Uterus (tissue), 2 donors: Measurements from ENCODE around the gene PKD2.

Experiments used
- POLR2A ChIP-seq, 2 donors: fragments of 450-650 bp; IDR thresholded peaks; one replicate each; pipeline ENCODE4 v1.6.1; 2016; ENCODE audit warnings: antibody characterized with exemption in 2 of 2, mild to moderate bottlenecking in 1 of 2, moderate library complexity in 1 of 2
- TF ChIP-seq, protein P1 (sequence below), 4 experiments: fragments of 200-600 bp in 2 of 4; fragments of 450-650 bp in 2 of 4; sonication (generic) in 2 of 4; IDR thresholded peaks; one replicate each; pipeline ENCODE4 v1.5.1; 2016 to 2019; ENCODE audit warnings: antibody characterized with exemption in 4 of 4, mild to moderate bottlenecking in 2 of 4, moderate library complexity in 1 of 4

DNA sequence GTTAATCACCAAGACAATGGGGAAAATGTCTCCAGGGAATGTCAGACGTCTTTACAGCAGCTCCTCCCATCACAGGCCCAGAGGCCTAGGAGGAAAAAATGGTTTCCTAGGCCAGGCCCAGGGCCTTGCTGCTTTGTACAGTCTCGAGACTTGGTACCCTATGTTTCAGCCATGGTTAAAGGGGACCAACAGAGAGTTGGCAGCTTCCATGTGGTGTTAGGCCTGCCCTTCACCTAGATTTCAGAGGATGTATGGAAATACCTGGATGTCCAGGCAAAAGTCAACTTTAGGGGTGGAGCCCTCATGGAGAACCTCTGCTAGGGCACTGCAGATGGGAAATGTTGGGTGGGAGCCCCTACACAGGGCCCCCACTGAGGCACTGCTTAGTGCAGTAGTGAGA is 112.5 kb downstream of the PKD2 start:
- TF ChIP-seq, protein P1, sequence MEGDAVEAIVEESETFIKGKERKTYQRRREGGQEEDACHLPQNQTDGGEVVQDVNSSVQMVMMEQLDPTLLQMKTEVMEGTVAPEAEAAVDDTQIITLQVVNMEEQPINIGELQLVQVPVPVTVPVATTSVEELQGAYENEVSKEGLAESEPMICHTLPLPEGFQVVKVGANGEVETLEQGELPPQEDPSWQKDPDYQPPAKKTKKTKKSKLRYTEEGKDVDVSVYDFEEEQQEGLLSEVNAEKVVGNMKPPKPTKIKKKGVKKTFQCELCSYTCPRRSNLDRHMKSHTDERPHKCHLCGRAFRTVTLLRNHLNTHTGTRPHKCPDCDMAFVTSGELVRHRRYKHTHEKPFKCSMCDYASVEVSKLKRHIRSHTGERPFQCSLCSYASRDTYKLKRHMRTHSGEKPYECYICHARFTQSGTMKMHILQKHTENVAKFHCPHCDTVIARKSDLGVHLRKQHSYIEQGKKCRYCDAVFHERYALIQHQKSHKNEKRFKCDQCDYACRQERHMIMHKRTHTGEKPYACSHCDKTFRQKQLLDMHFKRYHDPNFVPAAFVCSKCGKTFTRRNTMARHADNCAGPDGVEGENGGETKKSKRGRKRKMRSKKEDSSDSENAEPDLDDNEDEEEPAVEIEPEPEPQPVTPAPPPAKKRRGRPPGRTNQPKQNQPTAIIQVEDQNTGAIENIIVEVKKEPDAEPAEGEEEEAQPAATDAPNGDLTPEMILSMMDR (IDR thresholded peaks at IDR 0.05), result no peak
- no peak for TF ChIP-seq POLR2A (IDR thresholded peaks at IDR 0.05)
